ENCODE measurements around the gene TXNRD3.

TXNRD3 gene

GRCh38 chr3:126677862-126678503 lies 23.1 kb upstream of the TXNRD3 start:
- Histone ChIP-seq H3K27ac (ENCODE audit: low read length) (no peak overlapping the region), H3K4me3 (ENCODE audit: low read depth in 1 of 2, low read length in 2 of 2) (no peak overlapping the region), H3K9me3 (ENCODE audit: insufficient read depth, low read length, severe bottlenecking) (peaks cover 4% of the 10 kb centered on the region), H3K36me3 (ENCODE audit: insufficient read depth, low read length) (no peaks in the 10 kb centered on the region), H3K27me3 (ENCODE audit: insufficient read depth, low read length, poor library complexity) (no peaks in the 10 kb centered on the region), H4K20me1 (ENCODE audit: insufficient read depth, low read length) (no peaks in the 10 kb centered on the region), H3K4me1 (ENCODE audit: insufficient read depth, low read length) (peaks cover 6% of the 10 kb centered on the region), H3K4me2 (ENCODE audit: insufficient read depth, low read length) (no peak overlapping the region), H2AFZ (ENCODE audit: low read depth, low read length) (no peak overlapping the region), H3K79me2 (ENCODE audit: insufficient read depth, low read length) (no peaks in the 10 kb centered on the region), H3K9ac (ENCODE audit: low read depth, low read length) (no peak overlapping the region)
- TF ChIP-seq EZH2 (IDR thresholded peaks at IDR 0.05; ENCODE audit: borderline replicate concordance, low read depth, low read length, severe bottlenecking) = no peak
- TF ChIP-seq CTCF (IDR thresholded peaks at IDR 0.05; ENCODE audit: borderline replicate concordance, extremely low read depth, low read length, poor library complexity, severe bottlenecking) = no peak
- DNase-seq (no peak), ATAC-seq (ENCODE audit: insufficient read depth, low read depth) (no peak)

- Histone ChIP-seq H3K4me3 (ENCODE audit: low read depth in 1 of 2, low read length in 2 of 2) (no peak overlapping the region), H3K36me3 (ENCODE audit: insufficient read depth, low read length) (no peaks in the 10 kb centered on the region), H3K4me1 (ENCODE audit: insufficient read depth, low read length) (peaks cover 6% of the 10 kb centered on the region), H3K4me2 (ENCODE audit: insufficient read depth, low read length) (no peak overlapping the region), H2AFZ (ENCODE audit: low read depth, low read length) (no peak overlapping the region), H3K79me2 (ENCODE audit: insufficient read depth, low read length) (no peaks in the 10 kb centered on the region), H3K9ac (ENCODE audit: low read depth, low read length) (no peak overlapping the region), H3K27me3 (ENCODE audit: insufficient read depth, low read length, poor library complexity) (no peaks in the 10 kb centered on the region), H3K27ac (ENCODE audit: low read length) (no peak overlapping the region), H4K20me1 (ENCODE audit: insufficient read depth, low read length) (no peaks in the 10 kb centered on the region), H3K9me3 (ENCODE audit: insufficient read depth, low read length, severe bottlenecking) (peaks cover 4% of the 10 kb centered on the region)
- ATAC-seq (ENCODE audit: insufficient read depth, low read depth) = no peak
- TF ChIP-seq EZH2 (IDR thresholded peaks at IDR 0.05; ENCODE audit: borderline replicate concordance, low read depth, low read length, severe bottlenecking) = no peak
- no peak for TF ChIP-seq CTCF (IDR thresholded peaks at IDR 0.05; ENCODE audit: borderline replicate concordance, extremely low read depth, low read length, poor library complexity, severe bottlenecking)
- no peak for DNase-seq
Observed at GRCh38 chr3:126676919-126677705, 22.2 kb upstream of the TXNRD3 start.

GRCh38 chr3:126672741-126673140 lies 17.8 kb upstream of the TXNRD3 start:
- Histone ChIP-seq H3K79me2 (ENCODE audit: insufficient read depth, low read length) (no peaks in the 10 kb centered on the region), H3K9me3 (ENCODE audit: insufficient read depth, low read length, severe bottlenecking) (peaks cover 7% of the 10 kb centered on the region), H3K4me3 (ENCODE audit: low read depth in 1 of 2, low read length in 2 of 2) (no peak overlapping the region), H3K4me1 (ENCODE audit: insufficient read depth, low read length) (no peaks in the 10 kb centered on the region), H3K4me2 (ENCODE audit: insufficient read depth, low read length) (no peak overlapping the region), H3K36me3 (ENCODE audit: insufficient read depth, low read length) (no peaks in the 10 kb centered on the region), H4K20me1 (ENCODE audit: insufficient read depth, low read length) (no peaks in the 10 kb centered on the region), H3K27me3 (ENCODE audit: insufficient read depth, low read length, poor library complexity) (no peaks in the 10 kb centered on the region), H3K27ac (ENCODE audit: low read length) (no peak overlapping the region), H2AFZ (ENCODE audit: low read depth, low read length) (no peak overlapping the region), H3K9ac (ENCODE audit: low read depth, low read length) (no peak overlapping the region)
- no peak for TF ChIP-seq CTCF (IDR thresholded peaks at IDR 0.05; ENCODE audit: borderline replicate concordance, extremely low read depth, low read length, poor library complexity, severe bottlenecking)
- TF ChIP-seq EZH2 (IDR thresholded peaks at IDR 0.05; ENCODE audit: borderline replicate concordance, low read depth, low read length, severe bottlenecking) = no peak
- ATAC-seq (ENCODE audit: insufficient read depth, low read depth) (no peak), DNase-seq (no peak)
